CD8-positive, alpha-beta memory T cell (primary cell): ENCODE results near the gene GLDC. TPM values are rescaled to one million over a fixed set of nuclear protein-coding genes. Genes with fewer than 3 reads are reported as not detected.

Experiments
- CTCF ChIA-PET: fragments of 350-600 bp; sonication (Branson Sonifier 250); formaldehyde crosslinking; loops from one replicate; lab custom pipeline; 2021; ENCODE audit warnings: antibody characterized with exemption; lab: Charles Lee
- POLR2A ChIA-PET: fragments of 350-600 bp; sonication (Branson Sonifier 250); formaldehyde crosslinking; loops from one replicate; lab custom pipeline; 2021; ENCODE audit warnings: antibody characterized with exemption; lab: Charles Lee
- DNase-seq, 5 donors: peaks; one replicate each; pipeline versions ENCODE4 v3.0.0 to v3.0.0-alpha.2; 2020 to 2022; ENCODE audit warnings: mixed read lengths in 1 of 5
- H3K27ac ChIP-seq: one replicate; pipeline ENCODE4 v1.7.0; 2013; ENCODE audit warnings: low read depth, mild to moderate bottlenecking, low read length, moderate library complexity
- H3K27me3 ChIP-seq: 2 replicates; pipeline ENCODE4 v1.7.0; 2013; ENCODE audit warnings: low read length, mild to moderate bottlenecking; ENCODE audit not compliant: insufficient read depth, poor library complexity, severe bottlenecking
- H3K36me3 ChIP-seq: 2 replicates; pipeline ENCODE4 v1.7.0; 2013; ENCODE audit warnings: mild to moderate bottlenecking, low read length, moderate library complexity; ENCODE audit not compliant: insufficient read depth
- H3K4me1 ChIP-seq: 2 replicates; pipeline ENCODE4 v1.7.0; 2013; ENCODE audit warnings: mild to moderate bottlenecking, low read length, moderate library complexity; ENCODE audit not compliant: insufficient read depth
- H3K4me3 ChIP-seq: 2 replicates; pipeline ENCODE4 v1.7.0; 2013; ENCODE audit warnings: mild to moderate bottlenecking, low read length
- H3K9me3 ChIP-seq: 2 replicates; pipeline ENCODE4 v1.7.0; 2013; ENCODE audit warnings: mild to moderate bottlenecking, low read length
- H3K27ac Mint-ChIP-seq, 8 donors: one replicate each; pipeline ENCODE4 v1.8.0; 2020 to 2021; ENCODE audit warnings: mixed read lengths in 8 of 8, mild to moderate bottlenecking in 6 of 8, inconsistent platforms in 3 of 8, moderate library complexity in 3 of 8
- H3K27me3 Mint-ChIP-seq, 2 donors: one replicate each; pipeline ENCODE4 v1.8.0; 2020 to 2021; ENCODE audit warnings: mixed read lengths in 2 of 2, mild to moderate bottlenecking in 1 of 2, moderate library complexity in 1 of 2
- H3K36me3 Mint-ChIP-seq, 3 donors: one replicate each; pipeline ENCODE4 v1.8.0; 2020 to 2021; ENCODE audit warnings: mixed read lengths in 3 of 3, inconsistent platforms in 1 of 3, mild to moderate bottlenecking in 1 of 3
- H3K4me1 Mint-ChIP-seq, 3 donors: one replicate each; pipeline ENCODE4 v1.8.0; 2020 to 2021; ENCODE audit warnings: mixed read lengths in 3 of 3, inconsistent platforms in 1 of 3, mild to moderate bottlenecking in 1 of 3
- H3K4me3 Mint-ChIP-seq, 7 donors: one replicate each; pipeline ENCODE4 v1.8.0; 2020 to 2021; ENCODE audit warnings: mixed read lengths in 7 of 7, mild to moderate bottlenecking in 6 of 7, moderate library complexity in 4 of 7, inconsistent platforms in 2 of 7
- H3K9me3 Mint-ChIP-seq, 5 donors: one replicate each; pipeline ENCODE4 v1.8.0; 2020 to 2022; ENCODE audit warnings: mixed read lengths in 5 of 5, mild to moderate bottlenecking in 3 of 5, moderate library complexity in 2 of 5, inconsistent platforms in 1 of 5
- polyA plus RNA-seq: library from polyadenylated mRNA; unstranded; fragments of 300-500 nt; fragmentation: Illumina TruSeq; gene quantifications from one replicate; pipeline ENCODE4 v1.2.3, GENCODE V29; 2021
- total RNA-seq, 2 experiments: library from RNA; stranded (reverse); gene quantifications; one replicate each; pipeline ENCODE4 v1.2.3, GENCODE V29; 2021

Gene GLDC
- total and polyA plus RNA-seq, 3 experiments from 2014 or later = 0.58 to 3.8 (median 3.1) TPM

GRCh38 chr9:6614489-6614888 lies 31.0 kb downstream of the GLDC start:
- DNase-seq = no peak
- Histone ChIP-seq H3K36me3 (no peaks in the 10 kb centered on the region), H3K27me3 (no peaks in the 10 kb centered on the region), H3K27ac (no peak overlapping the region), H3K4me1 (no peaks in the 10 kb centered on the region), H3K4me3 (no peak overlapping the region), H3K9me3 (no peaks in the 10 kb centered on the region)
- H3K27ac Mint-ChIP-seq = no peak overlapping the region
- CTCF ChIA-PET = no interaction called here
- no peak overlapping the region for H3K4me3 Mint-ChIP-seq
- peaks cover 6 to 11% of the 10 kb centered on the region in 2 donors for H3K27me3 Mint-ChIP-seq
- no peaks in the 10 kb centered on the region for H3K9me3 Mint-ChIP-seq
- POLR2A ChIA-PET = no interaction called here
- H3K4me1 Mint-ChIP-seq = no peaks in the 10 kb centered on the region
- H3K36me3 Mint-ChIP-seq = no peaks in the 10 kb centered on the region

- H3K27me3 Mint-ChIP-seq = no peaks in the 10 kb centered on the region
- no peak for DNase-seq
- H3K36me3 Mint-ChIP-seq = no peaks in the 10 kb centered on the region
- H3K4me3 Mint-ChIP-seq = no peak overlapping the region
- no peak overlapping the region for H3K27ac Mint-ChIP-seq
- Histone ChIP-seq H3K4me1 (no peaks in the 10 kb centered on the region), H3K36me3 (no peaks in the 10 kb centered on the region), H3K9me3 (no peaks in the 10 kb centered on the region), H3K4me3 (no peak overlapping the region), H3K27ac (no peak overlapping the region), H3K27me3 (no peaks in the 10 kb centered on the region)
- ChIA-PET POLR2A (no interaction called here), CTCF (no interaction called here)
- H3K9me3 Mint-ChIP-seq = no peaks in the 10 kb centered on the region
- no peaks in the 10 kb centered on the region for H3K4me1 Mint-ChIP-seq
These were observed 33.7 kb downstream of the GLDC start for GRCh38 chr9:6611865-6612264.

- no peaks in the 10 kb centered on the region for H3K9me3 ChIP-seq
- POLR2A ChIA-PET = no interaction called here
- no peak overlapping the region for H3K4me3 Mint-ChIP-seq
- no peaks in the 10 kb centered on the region for H3K4me1 ChIP-seq
- H3K27me3 ChIP-seq = no peaks in the 10 kb centered on the region
- H3K36me3 Mint-ChIP-seq = no peaks in the 10 kb centered on the region
- H3K27me3 Mint-ChIP-seq = no peaks in the 10 kb centered on the region
- CTCF ChIA-PET = no interaction called here
- DNase-seq = no peak
- no peak overlapping the region for H3K27ac ChIP-seq
- no peak overlapping the region for H3K27ac Mint-ChIP-seq
- H3K9me3 Mint-ChIP-seq = no peaks in the 10 kb centered on the region
- peaks cover 2 to 5% (median 5%) of the 10 kb centered on the region in 3 donors for H3K4me1 Mint-ChIP-seq
- H3K36me3 ChIP-seq = no peaks in the 10 kb centered on the region
- no peak overlapping the region for H3K4me3 ChIP-seq
These were observed 35.5 kb downstream of the GLDC start for GRCh38 chr9:6610073-6610472.

- peaks cover 2 to 10% (median 10%) of the 10 kb centered on the region in 3 donors for H3K4me1 Mint-ChIP-seq
- Histone ChIP-seq H3K4me1 (no peaks in the 10 kb centered on the region), H3K27me3 (no peaks in the 10 kb centered on the region), H3K9me3 (no peaks in the 10 kb centered on the region), H3K27ac (no peak overlapping the region), H3K4me3 (no peak overlapping the region), H3K36me3 (no peaks in the 10 kb centered on the region)
- no peaks in the 10 kb centered on the region for H3K36me3 Mint-ChIP-seq
- ChIA-PET CTCF (no interaction called here), POLR2A (no interaction called here)
- H3K9me3 Mint-ChIP-seq = no peaks in the 10 kb centered on the region
- DNase-seq = no peak
- H3K4me3 Mint-ChIP-seq = no peak overlapping the region
- no peaks in the 10 kb centered on the region for H3K27me3 Mint-ChIP-seq
- no peak overlapping the region for H3K27ac Mint-ChIP-seq
These were observed 36.0 kb downstream of the GLDC start for GRCh38 chr9:6609497-6610016.

- Mint-ChIP-seq H3K9me3 (no peaks in the 10 kb centered on the region), H3K27ac (peak overlapping the region in 2 of 8 donors; percentile 10 to 86), H3K36me3 (no peaks in the 10 kb centered on the region), H3K4me3 (peak overlapping the region in 4 of 7 donors; percentile 1 to 75 (median 58)), H3K27me3 (peaks cover 0 to 1% of the 10 kb centered on the region in 2 donors), H3K4me1 (peaks cover 2 to 13% (median 12%) of the 10 kb centered on the region in 3 donors)
- H3K4me3 ChIP-seq = no peak overlapping the region
- POLR2A ChIA-PET = no interaction called here
- no peak overlapping the region for H3K27ac ChIP-seq
- H3K27me3 ChIP-seq = no peaks in the 10 kb centered on the region
- no peaks in the 10 kb centered on the region for H3K36me3 ChIP-seq
- DNase-seq = peak in 1 of 5 donors; percentile 46
- H3K9me3 ChIP-seq = no peaks in the 10 kb centered on the region
- CTCF ChIA-PET = no interaction called here
- H3K4me1 ChIP-seq = no peaks in the 10 kb centered on the region
These were observed 40.3 kb downstream of the GLDC start for GRCh38 chr9:6605202-6605601.

- ChIA-PET CTCF (interaction anchor here (1.3 kb wide), 1 partner anchor 15 kb away, joined by 3 read pairs; no protein-coding TSS in a partner anchor), POLR2A (no interaction called here)
- no peak for DNase-seq
- H3K9me3 ChIP-seq = no peaks in the 10 kb centered on the region
- Mint-ChIP-seq H3K4me3 (no peak overlapping the region), H3K4me1 (peaks cover 1 to 11% (median 11%) of the 10 kb centered on the region in 3 donors), H3K36me3 (peaks cover 0 to 2% (median 0%) of the 10 kb centered on the region in 3 donors), H3K9me3 (no peaks in the 10 kb centered on the region), H3K27ac (no peak overlapping the region), H3K27me3 (peaks cover 0 to 3% of the 10 kb centered on the region in 2 donors)
- no peaks in the 10 kb centered on the region for H3K27me3 ChIP-seq
- no peaks in the 10 kb centered on the region for H3K4me1 ChIP-seq
- no peak overlapping the region for H3K4me3 ChIP-seq
- H3K36me3 ChIP-seq = no peaks in the 10 kb centered on the region
- no peak overlapping the region for H3K27ac ChIP-seq
These were observed 45.1 kb downstream of the GLDC start for GRCh38 chr9:6600426-6600825.

GRCh38 chr9:6600006-6600405 lies 45.5 kb downstream of the GLDC start:
- H3K27me3 ChIP-seq = no peaks in the 10 kb centered on the region
- H3K4me3 Mint-ChIP-seq = no peak overlapping the region
- peaks cover 0 to 3% of the 10 kb centered on the region in 2 donors for H3K27me3 Mint-ChIP-seq
- H3K36me3 ChIP-seq = no peaks in the 10 kb centered on the region
- ChIA-PET POLR2A (no interaction called here), CTCF (interaction anchor here (1.3 kb wide), 1 partner anchor 15 kb away, joined by 3 read pairs; no protein-coding TSS in a partner anchor)
- no peak overlapping the region for H3K27ac ChIP-seq
- no peaks in the 10 kb centered on the region for H3K9me3 ChIP-seq
- H3K4me1 Mint-ChIP-seq = peaks cover 0 to 7% (median 6%) of the 10 kb centered on the region in 3 donors
- H3K36me3 Mint-ChIP-seq = peaks cover 0 to 2% (median 0%) of the 10 kb centered on the region in 3 donors
- no peak overlapping the region for H3K27ac Mint-ChIP-seq
- H3K4me1 ChIP-seq = no peaks in the 10 kb centered on the region
- no peak overlapping the region for H3K4me3 ChIP-seq
- DNase-seq = no peak
- H3K9me3 Mint-ChIP-seq = no peaks in the 10 kb centered on the region

- H3K36me3 Mint-ChIP-seq = peaks cover 0 to 2% (median 0%) of the 10 kb centered on the region in 3 donors
- H3K4me3 Mint-ChIP-seq = no peak overlapping the region
- no peaks in the 10 kb centered on the region for H3K4me1 Mint-ChIP-seq
- DNase-seq = no peak
- H3K4me1 ChIP-seq = no peaks in the 10 kb centered on the region
- ChIA-PET POLR2A (interaction anchor here (0.6 kb wide), 1 partner anchor 29 kb away, joined by 5 read pairs; no protein-coding TSS in a partner anchor), CTCF (no interaction called here)
- H3K27ac Mint-ChIP-seq = no peak overlapping the region
- H3K9me3 Mint-ChIP-seq = no peaks in the 10 kb centered on the region
- no peaks in the 10 kb centered on the region for H3K36me3 ChIP-seq
- no peak overlapping the region for H3K27ac ChIP-seq
- H3K9me3 ChIP-seq = no peaks in the 10 kb centered on the region
- no peak overlapping the region for H3K4me3 ChIP-seq
- no peaks in the 10 kb centered on the region for H3K27me3 ChIP-seq
- H3K27me3 Mint-ChIP-seq = peaks cover 0 to 3% of the 10 kb centered on the region in 2 donors
These were observed 47.2 kb downstream of the GLDC start for GRCh38 chr9:6598249-6598725.
